ENCODE results near the gene EXTL1. TPM values are rescaled to one million over a fixed set of nuclear protein-coding genes. Genes with fewer than 3 reads are reported as not detected.
"Not testable (repeated sequence)": the region's sequence is repeated elsewhere in the genome, so short reads cannot be mapped to it uniquely, and the experiment has no call there.

Gene EXTL1, protein sequence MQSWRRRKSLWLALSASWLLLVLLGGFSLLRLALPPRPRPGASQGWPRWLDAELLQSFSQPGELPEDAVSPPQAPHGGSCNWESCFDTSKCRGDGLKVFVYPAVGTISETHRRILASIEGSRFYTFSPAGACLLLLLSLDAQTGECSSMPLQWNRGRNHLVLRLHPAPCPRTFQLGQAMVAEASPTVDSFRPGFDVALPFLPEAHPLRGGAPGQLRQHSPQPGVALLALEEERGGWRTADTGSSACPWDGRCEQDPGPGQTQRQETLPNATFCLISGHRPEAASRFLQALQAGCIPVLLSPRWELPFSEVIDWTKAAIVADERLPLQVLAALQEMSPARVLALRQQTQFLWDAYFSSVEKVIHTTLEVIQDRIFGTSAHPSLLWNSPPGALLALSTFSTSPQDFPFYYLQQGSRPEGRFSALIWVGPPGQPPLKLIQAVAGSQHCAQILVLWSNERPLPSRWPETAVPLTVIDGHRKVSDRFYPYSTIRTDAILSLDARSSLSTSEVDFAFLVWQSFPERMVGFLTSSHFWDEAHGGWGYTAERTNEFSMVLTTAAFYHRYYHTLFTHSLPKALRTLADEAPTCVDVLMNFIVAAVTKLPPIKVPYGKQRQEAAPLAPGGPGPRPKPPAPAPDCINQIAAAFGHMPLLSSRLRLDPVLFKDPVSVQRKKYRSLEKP
- total RNA-seq = 1.2 TPM

DNA sequence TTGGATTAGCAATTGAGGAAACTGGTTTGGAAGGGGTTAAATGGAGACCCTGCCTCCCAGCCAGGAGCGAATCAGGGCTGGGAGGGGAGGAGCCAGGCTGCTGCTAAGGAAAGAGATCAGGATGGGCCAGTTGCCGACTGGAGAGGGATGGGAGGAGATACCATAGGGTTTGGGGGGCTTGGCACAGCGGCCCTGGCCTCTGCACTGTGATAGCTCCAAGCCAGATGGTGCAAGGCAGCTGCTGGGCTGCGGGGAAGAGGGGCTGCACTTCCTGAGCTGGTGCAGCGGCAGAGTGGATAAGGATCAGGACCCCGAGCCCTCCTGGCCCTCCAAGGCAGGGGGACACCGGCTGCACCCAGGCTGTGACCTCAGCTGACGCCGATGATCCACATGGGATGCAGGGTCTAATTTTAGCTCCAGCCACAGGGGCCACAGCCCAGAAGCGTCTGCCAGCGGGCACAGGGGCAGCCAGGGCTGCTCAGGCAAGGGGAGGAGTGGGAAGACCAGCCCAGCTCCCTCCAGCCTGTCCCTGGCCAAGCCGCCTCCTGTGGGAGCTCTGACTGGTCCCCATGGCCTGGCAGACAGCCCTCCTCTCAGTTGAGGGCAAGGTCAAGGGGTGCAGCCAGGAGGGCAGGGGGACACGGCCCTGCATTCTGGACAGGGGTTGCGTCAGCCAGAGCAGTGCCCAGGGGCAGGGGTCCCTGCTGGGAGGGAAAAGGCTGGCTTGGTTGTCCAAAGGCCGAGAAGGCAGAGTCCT, at the start of gene EXTL1:
Gene EXTL1 (plus strand): TSS at position 129 of the 757 bp plus-strand sequence. CDS start 872 bp downstream, outside the sequence.
- DNase-seq (ENCODE audit: low spot score in 2 of 2) = peak in 1 of 2 donors; percentile 71
- FAIRE-seq = no peak

DNA sequence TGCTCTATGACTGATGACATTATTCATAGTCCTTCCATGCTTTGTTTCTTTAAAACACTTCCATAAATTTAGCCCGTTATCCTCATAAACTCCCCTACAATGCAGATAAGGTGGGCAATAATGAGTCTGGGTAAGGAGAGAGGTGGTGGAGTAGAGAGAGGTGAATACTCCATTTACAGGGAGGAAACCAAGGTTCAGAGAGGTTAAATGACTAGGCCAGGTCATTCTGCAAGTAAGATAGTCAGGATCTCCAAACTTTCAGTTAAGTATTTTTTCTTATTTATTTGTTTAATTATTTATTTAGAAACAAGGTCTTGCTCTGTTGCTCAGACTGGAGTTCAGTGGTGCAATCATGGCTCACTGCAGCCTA, 49.8 kb upstream of the EXTL1 start:
- DNase-seq (ENCODE audit: low spot score in 2 of 2) = no peak
- no peak for FAIRE-seq

DNA sequence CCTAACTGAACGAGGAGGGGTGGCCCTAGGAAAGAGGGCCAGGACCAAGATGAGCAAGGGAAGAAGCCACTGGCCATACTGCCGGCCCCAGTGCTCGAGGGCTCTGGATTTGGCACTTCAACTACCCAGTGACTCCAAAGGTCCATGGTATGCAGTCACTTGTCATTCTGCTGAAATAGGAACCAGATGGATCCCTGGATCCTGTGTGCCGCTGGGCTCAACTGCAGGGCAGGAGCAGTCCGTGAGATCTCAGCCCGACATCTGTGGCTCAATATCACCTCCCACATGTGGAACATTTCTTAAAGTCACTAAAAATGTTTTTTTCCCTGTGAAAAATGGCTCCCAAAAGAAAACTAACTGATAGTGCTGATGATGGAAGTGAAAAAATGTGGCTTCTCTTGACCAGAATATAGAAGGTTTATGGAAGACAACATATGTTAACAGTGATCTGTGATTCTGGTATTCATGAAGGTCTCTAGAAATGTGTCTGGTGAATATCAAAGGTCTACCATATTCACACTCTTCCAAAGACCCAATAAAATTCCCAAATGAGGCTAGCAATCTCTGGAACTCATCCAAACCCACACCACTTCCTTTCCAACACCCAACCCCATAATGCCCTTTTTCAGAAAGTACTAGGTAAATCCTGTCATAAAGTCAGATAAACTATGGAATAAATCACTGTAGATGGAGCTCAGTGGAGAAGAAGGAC, 47.8 kb upstream of the EXTL1 start:
- DNase-seq (ENCODE audit: low spot score in 2 of 2) = no peak
- no peak for FAIRE-seq

DNA sequence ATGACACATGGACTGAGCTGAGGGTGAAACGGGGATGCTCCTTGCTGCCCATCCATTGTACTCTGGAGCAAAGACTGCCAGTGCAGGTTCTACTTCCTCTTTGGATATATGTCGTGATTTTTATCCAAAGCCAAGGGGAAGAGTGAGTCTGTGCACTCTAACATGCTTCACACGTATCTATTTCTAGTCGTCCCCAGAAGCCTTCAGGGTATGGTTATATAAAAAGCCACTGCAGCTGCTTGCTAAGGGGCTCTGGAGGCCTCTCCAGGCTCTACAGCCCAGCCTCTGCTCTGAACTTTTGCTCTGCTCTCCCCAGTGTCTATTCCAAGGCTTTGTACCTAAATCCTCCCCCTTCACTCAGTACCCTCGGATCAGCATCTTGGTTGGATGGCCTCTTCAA, 43.8 kb upstream of the EXTL1 start:
- no peak for FAIRE-seq

DNA sequence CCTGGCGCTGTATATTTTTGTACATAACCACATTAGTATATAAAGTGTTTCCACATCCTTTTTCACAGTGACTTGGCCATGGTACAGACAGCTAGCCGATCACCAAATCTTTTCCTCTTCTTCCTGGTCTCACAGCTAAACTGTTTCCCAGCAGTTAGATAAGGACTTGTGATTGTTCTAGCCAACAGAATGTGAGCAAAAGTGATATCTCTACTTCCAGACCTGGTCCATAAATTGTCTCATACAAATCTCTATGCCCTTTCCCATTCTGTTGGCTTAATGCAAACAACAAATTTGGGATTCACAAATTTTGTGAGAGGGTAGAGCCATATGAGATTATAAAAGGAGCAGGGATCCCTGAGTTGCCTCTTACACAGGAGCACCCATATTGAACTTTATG, 43.2 kb upstream of the EXTL1 start:
- FAIRE-seq = no peak
- DNase-seq (ENCODE audit: low spot score in 2 of 2) = no peak

More for the DNA sequence above, 43.8 kb upstream of the EXTL1 start:
- no peak for DNase-seq (ENCODE audit: low spot score in 2 of 2)

DNA sequence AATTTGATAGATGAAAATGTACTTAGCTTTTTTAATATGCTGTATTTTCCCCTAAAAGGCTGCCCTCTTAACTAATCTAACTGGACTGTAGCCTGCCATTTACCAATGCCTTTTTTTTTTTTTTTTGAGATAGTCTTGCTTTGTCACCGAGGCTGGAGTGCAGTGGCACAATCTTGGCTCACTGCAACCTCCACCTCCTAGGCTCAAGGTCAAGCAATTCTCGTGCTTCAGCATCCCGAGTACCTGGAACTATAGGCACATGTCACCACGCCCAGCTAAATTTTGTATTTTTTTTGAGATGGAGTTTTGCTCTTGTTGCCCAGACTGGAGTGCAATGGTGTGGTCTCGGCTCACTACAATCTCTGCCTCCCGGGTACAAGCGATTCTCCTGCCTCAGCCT, 42.4 kb upstream of the EXTL1 start:
- DNase-seq (ENCODE audit: low spot score in 2 of 2) (no peak), FAIRE-seq (no peak)

DNA sequence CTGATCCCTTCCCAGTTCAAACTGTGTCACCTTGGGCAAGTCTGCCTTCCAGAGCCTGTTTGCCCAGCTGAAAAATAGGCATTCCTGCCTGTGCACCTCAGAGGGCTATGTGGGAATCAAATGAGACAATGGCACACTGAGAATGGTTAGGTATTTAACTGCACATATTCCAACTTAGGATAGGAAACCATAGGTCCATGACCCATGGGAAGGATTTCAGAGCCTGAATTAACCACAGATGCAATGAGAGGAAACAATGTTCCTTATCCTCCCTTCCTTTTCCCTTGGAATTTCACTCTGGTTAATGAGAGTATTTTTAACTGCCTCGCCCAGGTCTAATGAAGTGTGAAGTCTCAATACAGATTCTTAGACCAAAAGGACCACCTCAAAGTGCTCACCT, 36.4 kb upstream of the EXTL1 start:
- DNase-seq (ENCODE audit: low spot score in 2 of 2) = no peak
- no peak for FAIRE-seq

DNA sequence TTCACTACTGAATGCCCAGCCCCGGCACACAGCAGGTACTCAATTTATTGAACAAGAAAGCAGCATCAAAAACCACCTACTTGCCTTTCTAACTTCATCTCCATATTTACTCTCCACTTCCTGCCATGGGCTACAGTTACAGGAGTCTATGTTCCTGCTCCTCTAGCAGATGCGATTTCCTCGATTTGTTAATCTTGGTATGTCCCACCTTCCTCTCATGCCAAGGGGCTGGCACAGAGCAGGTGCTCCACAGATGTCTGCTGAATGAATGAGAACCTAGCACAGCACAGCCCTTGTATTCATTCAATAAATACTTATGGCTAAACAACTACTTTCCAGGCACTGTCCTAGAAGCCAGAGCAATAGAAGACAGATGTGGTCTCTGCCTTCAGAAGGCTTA, 35.9 kb upstream of the EXTL1 start:
- FAIRE-seq (no peak), DNase-seq (ENCODE audit: low spot score in 2 of 2) (no peak)

DNA sequence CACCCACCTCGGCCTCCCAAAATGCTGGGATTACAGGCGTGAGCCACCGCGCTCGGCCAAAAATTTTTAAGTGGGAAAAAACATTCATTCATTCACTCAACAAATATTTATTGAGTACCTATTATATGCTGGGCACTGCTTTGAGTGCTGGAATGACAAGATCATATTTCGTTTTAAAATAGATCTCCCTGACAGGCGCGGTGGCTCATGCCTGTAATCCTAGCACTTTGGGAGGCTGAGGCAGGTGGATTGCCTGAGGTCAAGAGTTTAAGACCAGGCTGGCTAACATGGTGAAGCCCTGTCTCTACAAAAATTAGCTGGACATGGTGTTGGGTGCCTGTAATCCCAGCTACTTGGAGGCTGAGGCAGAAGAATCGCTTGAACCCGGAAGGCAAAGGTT, 34.8 kb upstream of the EXTL1 start:
- not testable (repeated sequence) for FAIRE-seq; DNase-seq (ENCODE audit: low spot score in 2 of 2)

DNA sequence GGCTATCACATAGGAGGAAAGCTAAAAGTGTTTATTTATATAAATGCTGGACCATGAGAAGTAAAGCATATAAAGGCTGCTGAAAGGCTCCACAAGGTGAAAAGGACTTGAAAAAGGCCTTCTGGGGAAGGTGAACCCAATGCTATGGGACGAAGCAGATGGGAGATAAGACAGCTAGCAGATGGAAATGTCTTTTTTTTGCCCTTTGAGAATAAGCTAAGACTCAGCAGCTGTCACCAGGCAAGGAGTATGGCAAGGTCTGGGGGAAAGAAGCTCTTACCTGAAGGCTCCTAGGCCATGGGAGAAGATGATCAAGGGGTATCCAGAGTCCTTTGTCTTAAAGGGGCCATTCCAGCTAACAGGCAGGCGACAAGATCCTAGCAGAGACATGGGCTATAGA, 33.6 kb upstream of the EXTL1 start:
- DNase-seq (ENCODE audit: low spot score in 2 of 2) (no peak), FAIRE-seq (no peak)

DNA sequence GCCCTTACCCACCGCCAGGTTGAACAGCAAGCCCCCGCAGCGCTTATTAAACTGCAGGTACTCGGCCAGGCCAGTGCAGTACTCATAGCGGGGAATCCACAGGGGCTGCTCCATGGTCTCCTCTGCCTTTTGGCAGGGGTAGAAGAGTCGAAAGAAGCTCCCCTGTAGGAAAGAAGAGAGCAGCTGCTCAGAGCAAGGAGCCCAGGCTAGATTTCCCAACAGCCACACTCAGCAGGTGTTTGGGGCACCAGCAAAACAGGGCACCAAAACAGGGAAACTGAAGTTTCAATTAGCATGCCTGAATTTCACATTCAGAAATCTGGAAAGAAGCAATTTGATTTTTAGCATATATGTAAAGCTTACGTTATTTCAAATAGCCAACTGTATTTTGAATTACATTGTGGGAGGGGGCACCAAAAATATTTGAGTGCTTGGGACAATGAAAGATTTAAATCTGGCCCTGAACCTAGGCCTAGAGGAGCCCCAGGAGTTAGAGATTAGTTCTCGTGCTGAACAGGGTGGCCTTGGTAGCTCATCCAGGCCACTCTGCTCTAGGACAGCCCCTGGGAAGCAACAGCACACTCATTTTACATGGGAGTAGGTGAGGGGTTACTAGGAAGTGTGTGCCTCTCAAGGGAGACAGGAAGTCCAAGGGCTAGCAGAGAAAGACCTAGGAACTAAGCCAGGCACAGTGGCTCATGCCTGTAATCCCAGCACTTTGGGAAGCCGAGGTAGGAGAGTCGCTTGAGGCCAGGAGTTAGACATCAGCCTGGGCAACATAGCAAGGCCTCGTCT, 31.9 kb upstream of the EXTL1 start:
- FAIRE-seq = no peak

DNA sequence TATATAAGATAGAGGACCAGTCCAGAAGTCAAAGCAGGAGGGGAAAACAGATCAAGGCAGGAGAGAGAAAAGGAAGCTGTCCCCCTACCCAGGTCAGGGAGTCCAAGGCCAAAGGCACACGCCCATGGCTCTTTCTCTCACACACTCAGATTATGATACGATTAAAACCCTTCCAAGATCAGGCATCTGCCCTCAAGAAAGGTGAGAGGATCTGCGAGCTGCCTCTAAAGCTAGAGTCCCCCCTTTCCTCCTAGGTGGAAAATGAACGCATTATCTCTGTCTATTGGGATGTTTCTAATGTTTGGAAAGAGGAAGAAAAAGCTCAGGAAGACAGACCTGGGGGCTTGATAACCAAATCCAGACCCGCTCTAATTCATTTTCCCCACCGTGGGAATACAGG, 31.3 kb upstream of the EXTL1 start:
- FAIRE-seq = no peak
- DNase-seq (ENCODE audit: low spot score in 2 of 2) = no peak

More for the DNA sequence above, 31.9 kb upstream of the EXTL1 start:
- DNase-seq (ENCODE audit: low spot score in 2 of 2) = no peak

DNA sequence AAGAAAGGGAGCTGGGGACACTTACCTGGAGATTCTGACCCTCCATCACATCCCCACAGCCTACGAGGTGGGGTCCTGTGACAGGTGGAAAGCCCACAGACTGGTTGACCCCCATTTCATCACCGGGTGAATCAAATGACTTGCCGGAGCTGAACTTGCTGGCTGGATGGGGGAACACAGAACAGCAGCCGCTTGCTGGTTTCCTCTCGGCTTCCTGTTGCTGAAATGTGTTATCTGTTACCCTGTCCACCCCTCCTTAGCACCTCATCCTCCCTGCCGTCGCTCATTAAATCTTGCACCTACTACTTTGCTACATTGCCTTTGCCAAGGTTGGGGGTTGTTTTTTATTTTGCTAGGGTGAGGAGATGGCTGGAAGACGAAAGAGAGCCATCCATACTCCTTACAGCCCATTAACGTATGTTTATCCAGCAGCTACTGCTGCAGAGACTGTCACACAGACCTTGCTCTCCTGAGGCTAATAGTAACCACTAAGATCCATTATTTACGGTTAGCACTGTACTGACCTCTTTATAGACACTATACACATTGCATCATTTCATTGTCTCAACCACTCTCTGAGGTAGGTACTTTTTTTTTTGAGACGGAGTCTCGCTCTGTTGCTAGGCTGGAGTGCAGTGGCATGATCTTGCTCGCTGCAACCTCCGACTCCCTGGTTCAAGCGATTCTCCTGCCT, 30.7 kb upstream of the EXTL1 start:
- no peak for FAIRE-seq
- DNase-seq (ENCODE audit: low spot score in 2 of 2) = no peak

DNA sequence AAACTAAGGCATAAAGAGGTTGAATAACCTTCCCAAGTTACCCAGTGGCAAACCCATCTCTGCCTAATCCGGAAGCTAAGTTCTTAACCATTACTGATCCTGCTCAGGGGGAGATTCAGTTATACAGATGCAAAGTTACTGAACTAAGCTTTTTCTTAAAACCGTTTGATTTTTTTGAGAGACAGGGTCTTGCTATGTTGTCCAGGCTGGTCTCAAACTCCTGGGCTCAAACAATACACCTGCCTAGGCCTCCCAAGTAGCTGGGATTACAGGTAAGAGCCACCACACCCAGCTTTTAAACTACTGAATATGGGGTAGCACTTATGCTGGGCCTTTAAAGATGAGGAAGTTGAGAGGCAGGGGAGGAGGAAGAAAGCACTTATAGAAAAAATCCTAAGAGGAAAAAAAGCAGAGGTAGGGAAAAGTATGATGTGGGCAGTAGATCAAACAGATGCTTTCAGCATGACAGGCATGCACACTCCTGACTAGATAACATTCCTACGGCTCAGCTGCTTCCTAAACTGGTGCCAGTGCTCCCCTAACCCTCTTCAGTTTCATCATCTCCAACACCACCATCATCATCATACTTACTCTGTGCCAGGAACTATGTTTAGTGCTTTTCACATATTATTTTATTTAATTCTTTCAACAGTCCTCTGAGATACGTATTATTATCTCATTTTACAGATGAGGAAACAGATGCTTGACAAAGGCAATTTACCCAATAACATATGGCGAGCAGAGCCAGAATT, 29.5 kb upstream of the EXTL1 start:
- no peak for DNase-seq (ENCODE audit: low spot score in 2 of 2)

DNA sequence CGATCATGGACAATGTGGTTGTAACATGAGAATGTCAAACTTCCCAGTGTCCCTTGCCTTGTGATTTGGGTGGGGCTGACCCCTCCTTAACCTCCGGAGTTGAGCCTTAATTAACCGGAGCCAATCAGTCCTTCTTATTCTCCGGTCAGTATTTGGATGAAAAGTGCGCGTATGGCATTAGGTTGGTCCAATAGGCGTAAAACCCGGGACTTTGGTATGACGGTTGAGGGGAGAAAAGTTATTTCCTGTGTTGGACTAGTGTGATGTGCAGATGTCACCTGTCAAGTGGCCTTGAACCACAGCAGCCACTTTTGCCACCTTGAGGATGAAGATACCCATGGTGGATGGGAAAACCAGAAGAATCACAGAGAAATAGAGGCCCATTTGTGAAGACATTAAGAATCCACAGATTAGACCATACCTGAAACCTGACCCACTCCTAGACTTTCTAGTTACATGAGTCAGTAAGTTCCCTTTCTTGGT, 28.8 kb upstream of the EXTL1 start:
- FAIRE-seq = no peak

More for the DNA sequence above, 29.5 kb upstream of the EXTL1 start:
- no peak for FAIRE-seq

DNA sequence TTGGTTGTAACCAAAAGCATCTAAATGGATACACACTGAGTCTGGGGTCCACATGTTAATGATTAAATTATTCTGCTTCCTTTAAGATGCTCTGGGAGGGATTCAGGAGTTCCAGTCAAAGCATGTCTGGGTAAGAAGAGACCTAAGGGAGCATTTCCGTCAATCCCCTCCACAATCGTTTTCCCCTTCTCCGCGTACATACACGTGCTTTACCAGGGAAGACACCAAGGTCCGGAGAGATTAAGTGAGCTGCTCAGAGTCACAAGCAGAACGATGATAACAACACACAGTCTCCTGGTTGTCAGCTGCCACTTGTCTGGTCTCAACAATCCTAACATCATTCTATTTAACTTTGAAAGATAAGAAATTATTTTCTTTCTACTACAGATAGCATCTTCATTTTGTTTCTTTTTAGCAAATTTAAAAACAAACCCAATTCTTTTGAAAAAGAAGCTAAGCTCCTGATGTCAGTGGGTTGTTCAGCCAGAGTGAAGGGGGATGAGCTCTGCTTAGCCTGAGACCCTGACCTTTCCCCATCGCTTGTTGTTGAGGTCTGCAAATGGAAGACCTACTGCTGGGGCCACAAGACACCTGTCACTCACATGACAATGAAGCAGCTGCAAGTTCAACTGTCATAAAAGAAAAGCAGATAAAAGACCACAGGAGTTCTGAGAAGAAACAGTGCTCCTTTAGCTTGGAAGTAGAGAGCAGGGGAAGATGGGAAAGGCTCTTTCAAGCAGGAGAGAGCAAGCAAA, 28.2 kb upstream of the EXTL1 start:
- no peak for DNase-seq (ENCODE audit: low spot score in 2 of 2)
- FAIRE-seq = no peak

More for the DNA sequence above, 28.8 kb upstream of the EXTL1 start:
- DNase-seq (ENCODE audit: low spot score in 2 of 2) = no peak

DNA sequence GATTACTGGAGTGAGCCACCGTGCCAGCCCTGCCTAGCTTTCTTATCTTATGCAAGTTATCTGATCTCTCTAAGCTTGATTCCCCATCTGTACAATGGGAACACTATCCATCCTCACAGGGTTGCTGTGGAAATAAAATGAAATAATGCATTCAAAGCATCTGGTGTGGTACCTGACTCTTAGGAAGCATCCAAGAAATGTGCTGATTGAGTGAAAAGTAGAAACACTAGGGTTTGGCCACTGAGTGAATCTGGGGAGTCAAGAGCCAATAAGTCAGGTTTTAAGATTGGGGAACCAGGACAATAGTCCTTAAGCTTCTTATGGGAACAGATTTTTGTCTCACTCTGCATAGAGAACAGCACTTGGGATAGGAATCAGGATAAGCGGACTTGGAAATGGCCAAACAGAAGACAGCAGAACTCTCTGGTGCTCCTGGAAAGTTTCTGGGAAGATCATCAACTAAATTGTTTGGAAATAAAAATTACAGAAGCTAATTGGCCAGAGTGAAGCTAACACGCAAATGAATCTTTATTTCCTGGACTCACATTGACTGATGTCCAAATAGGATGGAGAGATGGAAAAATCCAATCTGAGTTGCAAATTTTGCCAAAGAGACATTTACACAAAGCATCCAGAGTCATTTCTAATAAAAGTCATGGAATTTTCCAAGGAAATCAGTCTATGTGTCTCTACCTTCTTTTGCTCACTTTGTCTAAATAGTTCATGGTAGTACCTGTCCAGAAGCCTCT, 27.0 kb upstream of the EXTL1 start:
- no peak for DNase-seq (ENCODE audit: low spot score in 2 of 2)
- no peak for FAIRE-seq

Measured in frontal cortex (tissue), 4 donors.